GM10847 (cell line): Measurements from ENCODE around the gene ARHGDIA.

Experiments used
- POLR2A ChIP-seq: IDR thresholded peaks from 2 replicates; pipeline ENCODE4 v1.6.1; 2011; ENCODE audit not compliant: insufficient read length; ENCODE audit errors: extremely low read depth

ARHGDIA gene

DNA sequence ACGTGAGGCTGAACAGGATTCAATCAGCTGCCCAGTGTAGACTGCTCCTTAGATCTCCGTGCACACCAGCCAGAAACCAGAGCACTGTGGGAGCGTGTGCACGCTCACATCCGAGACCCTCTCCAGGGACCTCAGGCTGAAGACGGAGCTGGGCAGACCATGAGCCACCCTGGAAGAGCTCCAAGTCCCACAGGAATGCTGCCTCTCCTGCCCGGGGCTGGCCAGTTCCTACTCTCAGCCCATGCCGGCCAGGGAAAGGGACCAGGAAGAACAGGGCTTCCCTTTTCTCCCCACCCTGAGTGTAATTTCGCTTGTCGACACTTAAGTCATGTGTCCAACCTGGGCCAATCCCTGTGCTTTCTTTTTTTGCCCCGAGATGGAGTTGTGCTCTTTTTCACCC is 13.4 kb upstream of the ARHGDIA start:
- no peak for TF ChIP-seq POLR2A

DNA sequence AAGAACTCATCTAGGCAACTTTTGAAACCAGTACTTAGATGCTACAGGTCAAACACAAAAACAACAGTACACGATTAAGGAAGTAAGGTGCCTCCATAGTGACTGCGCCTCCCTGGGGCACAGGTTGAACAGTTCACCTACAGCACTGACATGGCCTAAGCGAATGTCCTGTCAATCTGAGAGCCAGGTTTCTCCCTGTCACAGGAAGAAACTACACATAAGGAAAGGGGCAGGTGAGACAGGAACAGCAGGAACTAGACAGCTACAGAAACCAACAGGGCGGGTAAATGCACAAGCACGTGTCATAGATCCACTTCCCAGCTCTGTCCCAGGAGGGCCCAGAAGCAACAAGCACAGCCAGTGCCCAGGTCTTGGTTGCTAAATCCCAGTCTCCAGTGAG is 8.0 kb upstream of the ARHGDIA start:
- TF ChIP-seq POLR2A, result no peak

DNA sequence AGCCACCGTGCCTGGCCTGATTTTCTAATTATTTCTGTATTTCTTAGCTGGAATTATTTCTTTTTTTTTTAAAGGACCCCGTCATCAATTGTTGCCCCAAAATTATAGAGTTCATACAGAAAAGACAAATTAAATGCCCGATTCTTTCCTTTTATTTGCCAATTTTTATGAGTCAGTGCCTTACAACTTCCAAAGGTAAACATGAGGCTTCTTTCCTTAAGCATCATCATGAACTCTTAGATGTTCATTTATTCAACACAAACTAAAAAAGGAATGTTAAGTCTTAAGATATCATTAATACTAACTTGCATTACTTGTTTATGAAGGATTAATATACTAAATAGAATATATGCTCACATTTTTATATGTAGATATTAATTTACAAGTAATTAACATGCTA is 7.2 kb upstream of the ARHGDIA start:
- TF ChIP-seq POLR2A, result no peak

DNA sequence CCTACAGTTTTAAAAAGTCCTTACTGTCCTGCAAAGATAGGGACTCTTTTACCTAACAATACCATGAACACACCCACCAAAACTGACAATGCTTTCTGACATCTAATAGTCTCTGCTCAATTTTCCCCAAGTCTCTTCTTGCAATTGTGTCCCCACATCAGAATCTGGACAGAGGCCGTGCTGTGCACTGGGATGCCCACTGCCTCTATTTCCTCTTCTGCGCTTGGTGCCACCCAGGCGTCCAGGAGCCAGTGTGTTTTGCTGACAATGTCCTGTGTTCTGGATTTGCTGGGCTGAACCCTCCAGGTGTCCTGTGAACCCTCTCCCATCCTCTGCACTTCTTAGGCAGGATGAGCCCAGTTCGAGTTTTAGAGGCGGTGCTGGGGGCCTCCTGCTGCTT is 6.4 kb upstream of the ARHGDIA start:
- TF ChIP-seq POLR2A, result no peak

DNA sequence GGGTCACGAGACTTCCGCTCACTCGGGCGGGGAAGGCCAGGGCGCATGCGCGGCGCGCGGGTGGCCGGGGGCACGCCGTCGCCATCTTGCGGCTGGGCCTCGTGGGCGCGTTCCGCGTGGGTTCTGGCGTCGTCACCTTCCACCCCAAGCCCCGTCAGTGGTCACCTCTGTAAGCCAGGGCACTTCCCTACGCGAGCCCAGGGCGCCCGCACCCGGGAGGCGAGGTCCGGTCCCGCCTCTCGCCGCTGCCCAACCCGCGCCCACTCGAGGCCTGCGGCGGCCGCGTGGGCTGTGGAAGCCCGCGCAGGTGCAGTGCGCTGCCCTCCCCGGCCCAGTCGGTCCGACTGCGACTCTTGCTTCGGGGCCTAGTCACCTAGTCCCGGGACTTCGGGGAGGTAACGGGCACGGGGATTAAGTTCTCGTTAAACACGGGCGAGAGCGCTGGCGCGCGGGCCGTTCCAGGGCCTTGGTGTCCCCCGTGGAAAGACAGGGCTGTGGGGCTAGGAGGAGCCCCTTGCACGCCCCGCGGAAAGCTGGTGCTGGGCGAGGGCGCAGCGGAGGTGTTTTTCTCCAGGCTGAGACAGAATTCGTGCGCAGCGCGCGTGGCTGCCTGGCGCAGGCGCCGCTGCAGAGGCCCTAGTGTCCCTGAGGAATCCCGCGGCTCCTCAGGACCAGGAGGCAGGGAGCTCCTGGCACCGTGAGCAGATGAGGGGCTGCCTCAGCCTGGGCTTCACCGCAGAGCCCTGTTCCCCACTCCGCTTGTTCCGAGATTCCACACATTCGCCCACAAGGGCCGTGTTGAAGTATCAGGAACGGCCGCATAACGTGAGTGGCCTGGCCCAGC is 472 bp upstream of the ARHGDIA start:
- peak; percentile 87 for TF ChIP-seq POLR2A

DNA sequence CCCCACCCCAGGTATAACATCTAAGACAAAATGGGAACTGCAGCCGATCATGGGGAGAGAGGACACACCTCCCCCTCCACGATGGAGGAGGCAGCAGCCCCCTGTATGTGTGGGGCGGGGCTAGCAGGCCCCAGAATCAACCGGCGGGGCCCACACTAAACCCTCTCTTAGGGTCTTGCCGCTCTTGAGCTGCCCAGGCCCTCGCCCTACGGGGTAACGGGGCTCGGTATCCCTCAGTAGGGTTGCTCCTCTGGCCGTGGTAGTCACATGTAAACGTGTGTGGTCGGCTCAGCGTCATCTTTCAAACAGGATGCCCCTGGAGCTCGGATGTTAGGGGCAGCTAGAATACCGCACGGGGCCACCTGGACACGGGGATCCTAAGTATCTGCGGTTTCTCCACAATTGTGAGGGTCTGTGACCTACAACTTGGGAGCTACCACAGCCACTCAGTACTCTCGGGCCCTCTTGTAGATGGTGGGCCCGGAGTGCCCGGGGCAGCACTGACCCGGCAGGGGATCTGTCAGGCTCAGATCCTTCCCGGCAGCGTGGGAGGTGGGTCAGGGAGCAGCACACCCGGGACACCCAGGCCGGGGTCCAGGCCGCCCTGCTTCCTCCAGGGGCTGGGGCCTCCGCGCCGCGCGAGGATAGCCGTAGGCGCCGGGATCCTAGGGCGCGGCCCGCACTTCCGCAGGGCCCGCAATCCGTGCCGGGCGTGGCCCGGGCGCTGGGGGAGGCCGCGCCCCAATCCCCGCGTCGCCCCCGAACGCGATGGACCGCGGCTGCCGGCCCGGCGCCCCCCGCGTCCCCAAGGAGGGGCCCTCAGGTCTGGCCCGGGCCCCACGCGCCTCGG is 781 bp downstream of the ARHGDIA start:
- no peak for TF ChIP-seq POLR2A

DNA sequence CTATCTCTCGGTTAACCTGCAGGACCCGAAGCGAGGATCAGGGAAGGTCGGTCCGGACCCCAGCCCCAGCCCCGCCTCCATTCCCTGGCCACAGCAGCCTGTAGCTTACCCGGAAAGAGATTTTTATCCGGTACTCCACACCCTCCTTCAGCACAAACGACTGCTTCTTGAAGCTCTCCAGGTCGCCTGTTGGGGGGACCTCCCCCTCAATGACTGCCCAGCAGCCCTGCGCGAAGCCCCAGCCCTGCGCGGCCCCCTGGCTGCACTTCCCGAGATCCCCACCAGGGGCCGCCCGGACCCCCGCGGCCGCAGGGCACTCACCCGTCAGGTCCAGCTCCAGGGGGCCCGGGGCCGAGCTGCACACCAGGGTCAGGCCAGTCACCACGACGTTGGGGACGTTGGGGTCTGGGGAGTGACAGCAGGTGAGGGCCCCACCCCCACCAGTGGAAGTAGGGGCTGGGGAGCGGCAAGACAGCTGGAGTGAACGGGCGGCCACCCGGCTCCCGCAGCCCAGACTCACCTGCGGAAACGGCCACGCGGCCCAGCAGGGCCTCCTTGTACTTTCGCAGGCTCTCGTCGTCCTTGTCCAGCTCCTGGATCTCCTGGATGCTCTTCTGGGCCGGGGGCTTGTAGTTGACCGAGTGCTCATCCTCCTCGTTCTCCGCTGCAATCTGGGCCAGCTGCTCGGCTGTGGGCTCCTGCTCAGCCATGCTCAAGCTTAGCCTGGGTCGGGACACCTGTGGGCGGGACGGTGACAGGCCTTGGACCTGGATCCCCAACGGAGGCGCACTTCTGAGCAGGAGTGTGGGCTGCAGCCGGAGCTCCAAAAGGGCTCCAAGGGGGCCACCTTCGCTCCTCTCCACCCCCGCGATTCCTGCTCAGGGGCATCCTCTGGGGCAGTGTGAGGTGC is 1.7 kb downstream of the ARHGDIA start:
- TF ChIP-seq POLR2A, result peak; percentile 23

DNA sequence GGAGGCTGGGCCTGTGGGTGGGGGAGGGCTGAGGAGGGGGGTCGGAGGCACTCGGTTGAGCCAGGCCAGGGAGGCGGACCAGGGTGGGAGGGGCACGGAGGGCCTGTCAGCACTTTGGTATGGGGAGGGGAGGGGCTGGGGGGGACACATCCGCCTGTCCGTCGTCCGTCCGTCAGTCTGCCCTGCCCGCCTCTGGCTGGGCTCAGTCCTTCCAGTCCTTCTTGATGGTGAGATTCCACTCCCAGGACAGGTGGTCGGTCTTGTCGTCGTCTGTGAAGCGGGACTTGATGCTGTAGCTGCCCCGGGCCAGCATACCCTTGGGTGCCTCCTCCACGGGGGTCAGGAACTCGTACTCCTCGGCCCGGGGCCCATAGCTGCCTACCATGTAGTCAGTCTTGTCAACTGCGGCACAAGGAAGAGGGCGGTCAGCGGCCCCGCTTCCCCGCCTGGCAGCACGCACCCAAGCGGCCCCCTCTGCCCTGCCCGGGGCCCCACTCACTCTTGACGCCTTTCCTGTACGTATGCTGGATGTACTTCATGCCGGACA is 2.4 kb downstream of the ARHGDIA start:
- no peak for TF ChIP-seq POLR2A

DNA sequence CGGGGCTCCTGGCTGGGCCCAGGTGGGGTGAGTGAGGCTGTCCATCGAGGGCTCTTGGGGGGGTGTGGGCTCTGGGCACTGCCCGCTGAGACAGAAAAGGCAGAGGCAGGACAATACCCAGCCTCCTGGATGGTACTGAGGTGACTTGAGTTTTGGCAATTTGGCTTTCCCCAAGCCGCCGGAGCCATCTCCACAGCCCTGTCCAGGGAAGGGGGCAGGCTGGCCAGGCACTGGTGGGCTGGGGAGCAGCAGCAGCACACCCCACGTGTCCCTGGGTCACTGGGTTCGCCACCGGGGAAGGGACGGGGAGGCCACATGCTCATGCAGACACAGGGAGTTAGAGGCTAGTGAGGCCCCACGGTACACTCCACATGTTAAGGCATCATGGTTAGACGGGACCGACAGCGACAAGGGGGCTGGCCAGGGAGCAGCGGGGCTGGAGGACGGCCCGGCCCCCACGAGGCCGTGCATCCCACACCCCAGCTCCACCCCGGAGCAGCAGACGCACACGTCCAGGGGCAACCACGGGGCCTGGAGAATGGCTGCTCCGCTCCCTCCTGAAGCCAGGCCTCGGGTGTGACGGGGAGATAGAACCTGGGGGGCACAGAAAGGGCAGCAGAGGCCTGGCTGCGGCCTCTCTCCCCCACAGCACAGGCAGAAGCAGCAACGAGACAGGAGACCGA is 3.0 kb downstream of the ARHGDIA start:
- TF ChIP-seq POLR2A, result peak; percentile 31

DNA sequence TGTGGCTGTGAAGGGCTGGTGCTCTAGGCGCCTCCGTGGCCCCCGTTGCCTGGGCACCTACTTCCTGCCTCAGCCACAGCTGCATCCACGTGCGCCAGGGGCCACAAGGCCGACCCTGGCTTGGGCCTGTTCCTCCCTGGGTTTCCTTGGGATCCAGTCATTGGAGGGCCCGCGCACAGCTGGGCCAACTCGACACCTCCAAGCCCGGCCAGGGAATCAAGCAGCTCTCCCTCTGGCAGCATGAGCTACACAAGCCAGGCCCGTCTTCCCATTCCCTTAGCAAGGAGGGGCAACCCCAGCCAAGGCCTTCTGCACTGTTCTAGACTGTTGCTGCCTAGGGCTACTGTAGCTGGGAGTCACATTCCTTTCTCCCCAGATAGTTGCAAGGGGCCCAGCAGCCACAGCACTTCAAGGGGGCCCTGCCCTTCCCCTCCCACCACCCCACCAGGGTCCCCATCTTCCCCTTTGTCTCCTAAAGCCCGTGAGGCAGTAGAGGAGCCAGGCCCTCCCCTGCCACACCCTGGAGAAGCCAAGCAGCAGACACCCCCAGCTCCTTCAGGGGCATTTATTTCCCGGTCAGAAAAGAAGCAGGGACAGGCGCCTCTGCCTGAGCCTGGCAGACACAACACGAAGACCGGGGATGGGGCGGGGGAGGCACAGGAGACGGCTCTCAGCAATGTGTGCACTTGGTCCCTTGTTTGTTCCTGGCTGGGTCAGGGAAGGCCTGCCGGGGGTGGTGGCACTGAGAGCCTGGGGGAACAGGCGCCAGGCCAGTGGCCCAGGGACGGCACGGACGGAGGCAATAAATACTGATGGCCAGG is 3.8 kb downstream of the ARHGDIA start:
- TF ChIP-seq POLR2A, result peak; percentile 24

DNA sequence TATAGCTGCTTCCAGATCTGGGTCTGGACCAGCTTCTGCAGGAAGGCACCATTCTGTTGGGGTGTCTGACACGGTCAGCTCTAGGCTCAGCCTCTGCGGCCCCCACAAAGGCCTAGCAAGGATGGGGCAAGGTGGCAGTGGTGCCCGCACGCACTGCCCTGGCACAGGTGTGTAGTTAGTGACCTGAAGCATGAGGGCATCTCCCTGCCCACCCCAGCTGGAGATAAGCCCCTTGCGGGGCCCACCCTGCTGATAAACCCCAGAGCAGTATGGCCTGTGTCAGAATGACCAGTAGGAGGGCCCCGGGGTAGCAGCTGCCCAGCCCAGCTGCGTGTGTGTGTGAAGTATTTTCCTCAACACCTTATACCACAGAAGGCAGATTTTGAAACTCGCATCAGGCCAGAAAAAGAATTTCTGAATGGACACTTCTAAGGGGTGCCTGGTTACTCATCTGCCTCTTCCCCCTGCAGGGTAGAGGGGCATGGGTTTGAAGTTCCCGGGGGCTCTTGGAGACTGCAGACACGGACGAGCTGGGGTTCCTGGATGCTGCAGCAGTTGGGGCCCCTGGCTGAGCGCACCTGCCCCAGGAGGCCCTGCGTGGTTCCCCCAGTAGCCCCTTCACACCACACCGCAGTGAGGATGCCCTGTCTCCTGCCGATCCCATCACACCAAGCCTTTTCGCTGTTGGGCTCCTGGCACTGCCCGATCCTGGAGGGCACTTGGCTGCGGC is 4.5 kb downstream of the ARHGDIA start:
- TF ChIP-seq POLR2A, result peak; percentile 55

DNA sequence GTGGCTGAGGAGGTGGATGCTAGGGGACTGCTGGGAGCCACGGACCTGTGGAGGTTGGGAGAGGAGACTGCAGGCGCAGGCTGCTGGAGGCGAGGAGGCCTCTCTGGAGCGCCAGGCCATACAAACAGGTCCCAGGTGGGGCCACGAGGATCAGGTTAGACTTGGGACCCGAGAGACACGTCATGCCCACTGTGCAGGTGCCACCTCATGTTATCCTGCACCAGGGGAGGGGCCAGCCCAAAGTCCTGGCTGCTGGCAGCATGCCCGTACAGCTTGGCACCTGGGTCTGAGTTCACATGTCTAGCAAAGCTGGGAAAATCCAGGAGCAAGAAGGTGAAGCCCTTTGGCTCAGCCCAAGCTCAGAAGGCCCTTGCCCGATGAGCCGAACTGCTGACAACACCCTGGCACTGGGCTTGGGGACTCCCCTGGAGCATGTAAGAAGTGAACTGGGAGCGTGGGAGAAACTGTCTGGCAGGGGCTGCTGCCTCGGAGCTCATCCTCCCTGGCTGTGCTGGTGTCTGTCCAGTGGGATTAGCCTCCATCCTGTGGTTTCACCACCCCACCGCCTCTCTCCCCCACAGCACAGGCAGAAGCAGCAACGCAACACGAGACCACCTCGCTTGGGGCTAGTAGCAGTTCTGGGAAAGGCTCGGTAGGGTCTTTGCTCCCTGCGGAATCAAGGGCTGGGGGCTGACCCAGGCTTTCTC is 5.3 kb downstream of the ARHGDIA start:
- no peak for TF ChIP-seq POLR2A
